T-helper 17 cell (primary cell): ENCODE results near the gene ADAMTS6. TPM values are rescaled to one million over a fixed set of nuclear protein-coding genes. Genes with fewer than 3 reads are reported as not detected.

ENCODE experiments used
- ATAC-seq: fragments of 150-1000 bp; cut with Tn5 transposase; 2 replicates; pipeline ENCODE4 v1.10.0; 2021; ENCODE audit warnings: mild to moderate bottlenecking, moderate library complexity
- DNase-seq, 3 donors: peaks; one replicate each; pipeline versions ENCODE4 v3.0.0 to v3.0.0-alpha.2; 2020 to 2021
- H3K9me3 ChIP-seq: one replicate; pipeline ENCODE4 v1.7.0; 2013; ENCODE audit warnings: low read length, mild to moderate bottlenecking; ENCODE audit not compliant: control insufficient read depth, poor library complexity, severe bottlenecking
- H3K27ac Mint-ChIP-seq: one replicate; pipeline ENCODE4 v1.8.0; 2022; ENCODE audit warnings: mild to moderate bottlenecking, moderate library complexity, mixed read lengths
- H3K27me3 Mint-ChIP-seq: one replicate; pipeline ENCODE4 v1.8.0; 2022; ENCODE audit warnings: mixed read lengths
- H3K36me3 Mint-ChIP-seq: one replicate; pipeline ENCODE4 v1.8.0; 2022; ENCODE audit warnings: low read depth, mixed read lengths
- H3K4me1 Mint-ChIP-seq: one replicate; pipeline ENCODE4 v1.8.0; 2022; ENCODE audit warnings: mild to moderate bottlenecking, mixed read lengths
- H3K4me3 Mint-ChIP-seq: one replicate; pipeline ENCODE4 v1.8.0; 2022; ENCODE audit warnings: mild to moderate bottlenecking, moderate library complexity, mixed read lengths
- total RNA-seq, 4 donors: library from RNA in 2 of 4; stranded (reverse) in 2 of 4; gene quantifications; one replicate each; pipeline ENCODE4 v1.2.3 and lab custom pipeline; 2022 to 2026

The ADAMTS6 gene
- total RNA-seq, 2 donors from 2014 or later: 1.4 to 2.4 TPM

DNA sequence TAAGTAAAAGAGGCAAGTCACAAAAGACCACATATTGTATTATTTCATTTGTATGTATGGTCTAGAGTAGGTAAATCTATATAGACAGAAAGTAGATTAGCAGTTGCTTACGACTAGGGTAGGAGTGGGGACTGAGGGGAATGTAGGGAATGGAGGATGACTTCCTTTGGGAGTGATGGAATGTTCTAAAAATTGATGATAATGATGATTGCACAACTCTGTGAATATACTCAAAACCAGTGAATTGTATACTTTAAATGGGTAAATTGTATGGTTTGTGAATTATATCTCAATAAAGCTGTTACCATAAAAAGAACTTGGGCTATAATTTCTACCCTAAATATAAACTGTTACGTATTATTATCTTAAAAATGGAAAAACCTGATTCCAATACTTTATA, 35.0 kb downstream of the ADAMTS6 start:
- no peak overlapping the region for H3K27ac Mint-ChIP-seq
- no peaks in the 10 kb centered on the region for H3K9me3 ChIP-seq
- H3K36me3 Mint-ChIP-seq: no peaks in the 10 kb centered on the region
- no peak for DNase-seq
- H3K4me1 Mint-ChIP-seq: peaks cover 3% of the 10 kb centered on the region
- no peak for ATAC-seq
- H3K27me3 Mint-ChIP-seq: no peaks in the 10 kb centered on the region
- no peak overlapping the region for H3K4me3 Mint-ChIP-seq

DNA sequence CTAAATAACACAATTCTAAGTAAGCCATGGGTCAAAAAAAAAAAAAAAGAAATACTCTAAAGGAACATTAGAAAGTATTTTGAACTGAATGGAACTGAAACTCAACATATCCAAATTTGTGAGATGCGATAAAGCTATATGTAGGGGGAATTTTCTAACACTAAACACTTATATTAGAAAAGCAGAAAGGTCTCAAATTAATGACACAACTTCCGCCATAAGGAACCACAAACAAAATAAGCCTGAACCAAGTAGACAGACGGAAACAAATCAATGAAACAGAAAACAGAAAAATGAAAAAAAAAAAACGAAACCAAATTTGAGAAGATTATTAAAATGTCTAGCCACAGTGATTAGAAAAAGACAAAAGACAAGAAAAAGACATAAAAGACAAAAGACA, 39.9 kb downstream of the ADAMTS6 start:
- DNase-seq (no peak), ATAC-seq (no peak)
- H3K27ac Mint-ChIP-seq: no peak overlapping the region
- no peaks in the 10 kb centered on the region for H3K9me3 ChIP-seq
- H3K4me3 Mint-ChIP-seq: no peak overlapping the region
- no peaks in the 10 kb centered on the region for H3K27me3 Mint-ChIP-seq
- H3K36me3 Mint-ChIP-seq: no peaks in the 10 kb centered on the region
- H3K4me1 Mint-ChIP-seq: peaks cover 3% of the 10 kb centered on the region

DNA sequence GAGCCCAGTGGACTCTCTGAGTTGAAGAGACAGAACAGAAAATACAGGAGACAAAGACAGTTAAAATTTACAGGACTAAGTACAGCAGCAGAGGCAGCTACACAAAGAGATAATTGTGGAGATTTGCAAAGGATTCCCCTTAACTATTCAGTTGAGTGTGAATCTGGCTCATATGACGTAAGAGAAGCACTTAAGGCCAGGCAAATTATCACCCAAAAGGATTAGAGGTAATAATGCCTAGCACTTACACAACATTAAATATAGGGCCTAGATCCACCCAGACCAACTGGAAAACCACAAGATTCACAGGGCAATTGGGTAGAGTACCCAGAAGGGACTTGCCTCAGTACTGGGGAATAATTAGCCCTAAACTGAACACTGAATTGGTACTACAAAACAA, 41.3 kb downstream of the ADAMTS6 start:
- no peaks in the 10 kb centered on the region for H3K9me3 ChIP-seq
- H3K27ac Mint-ChIP-seq: no peak overlapping the region
- peaks cover 3% of the 10 kb centered on the region for H3K4me1 Mint-ChIP-seq
- no peak overlapping the region for H3K4me3 Mint-ChIP-seq
- DNase-seq (no peak), ATAC-seq (no peak)
- no peaks in the 10 kb centered on the region for H3K27me3 Mint-ChIP-seq
- H3K36me3 Mint-ChIP-seq: no peaks in the 10 kb centered on the region

DNA sequence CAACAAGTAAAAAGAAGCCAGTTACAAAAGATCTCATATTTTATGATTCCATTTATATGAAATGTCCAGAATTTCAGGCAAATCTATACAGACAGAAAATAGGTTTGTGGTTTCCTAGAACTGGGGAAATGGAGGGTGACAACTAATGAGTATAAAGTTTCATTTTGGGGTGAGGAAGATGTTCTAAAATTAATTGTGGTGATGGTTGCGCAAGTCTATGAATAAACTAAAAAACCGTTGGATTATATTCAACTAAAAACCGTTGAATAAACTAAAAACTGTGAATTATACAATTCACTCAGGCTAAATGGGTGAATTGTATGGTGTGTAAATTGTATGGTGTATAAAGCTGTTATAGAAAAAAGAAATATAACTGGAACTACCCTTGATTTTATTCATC, 47.6 kb downstream of the ADAMTS6 start:
- Mint-ChIP-seq H3K4me1 (no peaks in the 10 kb centered on the region), H3K27me3 (peaks cover 7% of the 10 kb centered on the region), H3K27ac (no peak overlapping the region), H3K4me3 (no peak overlapping the region), H3K36me3 (no peaks in the 10 kb centered on the region)
- DNase-seq: no peak
- H3K9me3 ChIP-seq: no peaks in the 10 kb centered on the region
- ATAC-seq: no peak

DNA sequence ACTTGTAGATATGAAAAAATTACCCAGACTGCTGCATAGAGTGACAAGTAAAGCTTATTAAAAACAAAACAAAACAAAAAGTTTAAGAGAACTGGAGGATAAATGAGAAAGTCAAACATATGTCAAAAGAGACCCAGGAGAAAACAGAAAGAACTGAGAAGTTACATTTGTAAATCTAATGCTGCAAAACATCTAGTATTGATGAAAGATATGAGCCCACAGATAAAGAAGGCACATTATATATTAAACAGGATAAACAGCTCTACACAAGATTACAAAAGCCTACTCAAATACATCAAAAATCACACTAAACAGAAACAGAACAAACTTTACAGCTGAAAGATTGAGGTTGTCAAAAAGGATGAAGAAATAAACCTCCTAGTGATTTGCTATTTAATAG, 55.1 kb downstream of the ADAMTS6 start:
- no peak for ATAC-seq
- no peaks in the 10 kb centered on the region for H3K36me3 Mint-ChIP-seq
- H3K4me1 Mint-ChIP-seq: no peaks in the 10 kb centered on the region
- no peaks in the 10 kb centered on the region for H3K27me3 Mint-ChIP-seq
- no peak overlapping the region for H3K4me3 Mint-ChIP-seq
- no peaks in the 10 kb centered on the region for H3K9me3 ChIP-seq
- DNase-seq: no peak
- H3K27ac Mint-ChIP-seq: no peak overlapping the region

DNA sequence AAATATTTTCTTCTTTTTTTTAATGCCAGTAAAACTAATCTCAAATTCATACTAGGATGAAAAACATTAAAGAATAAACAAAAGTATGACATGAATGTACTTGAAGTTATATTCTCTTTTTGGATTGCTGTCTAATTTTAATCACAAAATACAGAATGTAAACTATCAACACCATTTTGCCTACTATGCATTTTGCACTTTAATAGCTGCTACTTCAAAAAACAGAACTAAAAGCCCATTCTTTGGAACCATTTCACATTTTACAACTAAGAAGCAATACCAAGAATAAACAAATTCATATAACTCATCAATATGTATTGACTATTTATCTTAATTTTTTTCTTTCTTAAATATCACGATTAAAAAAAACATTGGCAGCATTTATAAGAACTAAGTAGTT, 58.1 kb downstream of the ADAMTS6 start:
- peaks cover 2% of the 10 kb centered on the region for H3K36me3 Mint-ChIP-seq
- no peaks in the 10 kb centered on the region for H3K9me3 ChIP-seq
- no peak for ATAC-seq
- no peak for DNase-seq
- no peaks in the 10 kb centered on the region for H3K4me1 Mint-ChIP-seq
- no peak overlapping the region for H3K4me3 Mint-ChIP-seq
- no peaks in the 10 kb centered on the region for H3K27me3 Mint-ChIP-seq
- H3K27ac Mint-ChIP-seq: no peak overlapping the region

DNA sequence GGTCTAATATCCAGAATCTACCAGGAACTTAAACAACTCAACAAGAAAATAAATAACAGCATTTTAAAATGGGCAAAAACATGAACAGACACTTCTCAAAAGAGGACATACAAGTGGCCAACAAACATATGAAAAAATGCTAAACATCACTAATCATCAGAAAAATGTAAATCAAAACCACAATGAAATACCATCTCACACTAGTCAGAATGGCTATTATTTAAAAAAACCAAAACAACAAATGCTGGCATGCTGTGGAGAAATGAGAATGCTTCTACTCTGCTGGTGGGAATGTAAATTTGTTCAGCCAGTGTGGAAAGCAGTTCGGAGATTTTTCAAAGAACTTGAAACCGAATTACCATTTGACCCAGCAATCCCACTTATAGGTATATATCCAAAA, 63.1 kb downstream of the ADAMTS6 start:
- Mint-ChIP-seq H3K27ac (no peak overlapping the region), H3K4me3 (no peak overlapping the region), H3K36me3 (peaks cover 2% of the 10 kb centered on the region), H3K27me3 (no peaks in the 10 kb centered on the region), H3K4me1 (no peaks in the 10 kb centered on the region)
- no peaks in the 10 kb centered on the region for H3K9me3 ChIP-seq
- DNase-seq (no peak), ATAC-seq (no peak)

DNA sequence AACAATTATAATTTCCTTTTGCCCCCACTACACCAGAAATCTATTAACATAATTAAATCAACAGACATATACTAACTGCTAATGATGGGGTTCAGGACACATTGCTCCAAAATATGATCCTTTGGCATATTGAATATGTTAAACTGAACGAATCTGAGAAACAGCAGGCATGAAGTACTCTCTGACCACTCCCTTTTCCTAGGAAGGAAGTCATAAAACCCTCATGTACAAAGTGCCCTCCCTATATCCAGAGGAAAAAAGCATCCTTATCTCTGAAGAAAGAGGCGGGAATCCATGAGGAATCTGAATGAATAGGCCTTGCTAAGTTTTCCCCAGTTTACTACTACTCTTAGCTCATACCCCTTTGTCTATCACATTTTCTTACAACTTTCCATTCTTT, 67.9 kb downstream of the ADAMTS6 start:
- no peaks in the 10 kb centered on the region for H3K9me3 ChIP-seq
- Mint-ChIP-seq H3K4me3 (no peak overlapping the region), H3K36me3 (no peaks in the 10 kb centered on the region), H3K27me3 (no peaks in the 10 kb centered on the region), H3K4me1 (no peaks in the 10 kb centered on the region), H3K27ac (no peak overlapping the region)
- ATAC-seq: no peak
- DNase-seq: no peak

DNA sequence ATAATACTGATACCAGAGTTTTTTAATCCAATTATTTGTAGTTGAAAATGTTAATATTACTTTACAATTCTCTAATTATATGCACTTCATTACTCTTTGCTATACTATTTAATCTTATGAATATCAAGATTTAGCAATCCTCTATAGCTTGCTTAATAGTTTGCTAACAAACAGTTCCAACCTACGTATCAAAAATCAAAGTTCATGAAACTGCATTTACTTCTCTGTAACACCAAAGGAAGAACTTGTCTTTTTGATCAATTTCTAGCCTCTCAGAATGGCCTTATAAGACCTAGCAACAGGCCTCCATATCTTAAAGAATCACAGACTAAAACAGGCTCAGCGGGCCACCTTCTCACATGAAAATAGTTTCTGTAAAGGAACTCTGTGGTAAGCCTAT, 68.9 kb downstream of the ADAMTS6 start:
- DNase-seq (no peak), ATAC-seq (no peak)
- Mint-ChIP-seq H3K27ac (no peak overlapping the region), H3K36me3 (no peaks in the 10 kb centered on the region), H3K4me3 (no peak overlapping the region), H3K4me1 (no peaks in the 10 kb centered on the region), H3K27me3 (no peaks in the 10 kb centered on the region)
- H3K9me3 ChIP-seq: no peaks in the 10 kb centered on the region

DNA sequence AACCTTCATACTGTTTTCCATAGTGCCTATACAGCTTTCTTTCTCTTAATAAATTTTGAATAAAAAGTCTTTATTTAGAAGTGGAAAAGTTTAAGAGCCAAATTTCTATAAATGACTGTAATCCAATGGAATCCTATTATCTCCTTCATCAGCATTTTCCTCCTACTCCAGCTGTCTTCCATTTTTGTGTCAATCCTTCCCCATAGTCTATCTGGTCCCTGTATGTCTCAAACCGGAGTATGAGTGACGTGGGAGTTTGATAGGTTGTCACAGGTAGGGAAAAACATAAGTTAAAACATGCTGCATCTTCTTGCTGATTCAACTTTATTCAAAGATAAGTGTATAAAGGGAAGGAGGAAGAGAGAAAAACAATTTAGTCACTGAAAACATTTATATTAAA, 70.4 kb downstream of the ADAMTS6 start:
- H3K4me1 Mint-ChIP-seq: no peaks in the 10 kb centered on the region
- H3K9me3 ChIP-seq: no peaks in the 10 kb centered on the region
- no peaks in the 10 kb centered on the region for H3K36me3 Mint-ChIP-seq
- ATAC-seq: no peak
- no peak overlapping the region for H3K27ac Mint-ChIP-seq
- DNase-seq: no peak
- H3K4me3 Mint-ChIP-seq: no peak overlapping the region
- H3K27me3 Mint-ChIP-seq: no peaks in the 10 kb centered on the region

DNA sequence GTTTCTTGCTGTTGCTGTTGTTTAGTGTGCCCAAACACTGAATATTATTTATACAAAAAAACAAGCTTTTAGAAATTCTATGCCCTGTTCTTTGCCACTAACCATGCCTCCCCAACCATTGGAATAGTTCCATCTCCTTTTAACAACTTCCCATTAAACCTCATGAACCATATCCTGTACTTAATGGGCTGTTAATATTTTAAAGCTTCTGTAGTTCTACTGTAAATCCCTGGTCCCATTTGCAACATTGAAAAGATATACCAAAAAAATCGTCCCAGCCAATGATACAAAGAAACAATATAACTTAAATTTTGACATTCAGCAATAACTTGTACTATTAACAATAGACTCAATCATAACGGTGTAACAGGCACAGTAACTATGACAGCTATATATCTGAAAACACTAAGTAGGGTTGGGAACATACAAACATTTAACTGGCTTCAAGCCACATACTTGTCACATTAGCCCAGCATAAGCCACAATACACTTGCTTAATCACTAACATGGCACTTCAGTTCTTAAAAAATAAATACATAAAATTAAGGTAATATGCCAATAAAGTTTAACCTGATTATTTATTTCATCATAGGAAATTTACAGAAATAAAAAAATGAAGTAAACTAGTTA, 86.1 kb downstream of the ADAMTS6 start:
- no peak for ATAC-seq

DNA sequence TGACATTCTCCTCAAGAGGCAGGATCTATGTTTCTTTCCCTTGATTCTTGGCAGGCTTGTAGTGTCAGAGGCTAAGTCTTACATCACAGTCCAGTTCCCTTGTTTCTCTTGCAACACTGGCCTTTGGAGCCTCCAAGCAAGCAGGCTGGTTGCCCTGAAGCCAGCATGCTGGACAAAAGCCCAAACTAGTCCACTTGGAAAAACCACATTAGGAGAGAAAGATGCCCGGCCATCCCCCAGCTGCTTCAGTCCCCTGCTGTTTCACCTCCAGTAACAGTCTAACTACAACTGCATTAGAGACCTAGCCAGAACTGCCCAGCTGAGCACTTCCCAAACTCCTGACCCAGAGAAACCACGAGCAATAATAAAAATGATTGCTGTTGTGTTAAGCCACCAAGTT, 87.6 kb downstream of the ADAMTS6 start:
- DNase-seq (no peak), ATAC-seq (no peak)
- no peaks in the 10 kb centered on the region for H3K9me3 ChIP-seq
- Mint-ChIP-seq H3K36me3 (no peaks in the 10 kb centered on the region), H3K4me1 (no peaks in the 10 kb centered on the region), H3K27ac (no peak overlapping the region), H3K27me3 (no peaks in the 10 kb centered on the region), H3K4me3 (no peak overlapping the region)

More for the DNA sequence above, 86.1 kb downstream of the ADAMTS6 start:
- H3K4me3 Mint-ChIP-seq: no peak overlapping the region
- H3K36me3 Mint-ChIP-seq: no peaks in the 10 kb centered on the region
- no peak for DNase-seq
- H3K27ac Mint-ChIP-seq: no peak overlapping the region
- H3K4me1 Mint-ChIP-seq: no peaks in the 10 kb centered on the region
- H3K9me3 ChIP-seq: no peaks in the 10 kb centered on the region
- H3K27me3 Mint-ChIP-seq: no peaks in the 10 kb centered on the region

DNA sequence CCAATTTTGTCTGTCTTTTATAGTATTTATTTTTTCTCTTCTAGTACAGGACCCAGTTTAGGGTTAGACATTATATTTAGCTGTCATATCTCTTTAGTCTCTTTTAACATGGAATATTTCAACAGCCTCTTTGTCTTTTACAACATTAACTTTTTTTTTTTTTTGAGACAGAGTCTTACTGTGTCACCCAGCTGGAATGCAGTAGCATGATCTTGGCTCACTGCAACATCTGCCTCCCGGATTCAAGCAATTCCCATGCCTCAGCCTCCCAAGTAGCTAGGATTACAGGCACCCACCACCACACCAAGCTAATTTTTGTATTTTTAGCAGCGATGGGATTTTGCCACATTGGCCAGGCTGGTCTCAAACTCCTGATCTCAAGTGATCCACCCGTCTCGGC, 90.1 kb downstream of the ADAMTS6 start:
- Mint-ChIP-seq H3K36me3 (no peaks in the 10 kb centered on the region), H3K27ac (no peak overlapping the region), H3K27me3 (no peaks in the 10 kb centered on the region), H3K4me1 (no peaks in the 10 kb centered on the region), H3K4me3 (no peak overlapping the region)
- ATAC-seq (no peak), DNase-seq (no peak)
- no peaks in the 10 kb centered on the region for H3K9me3 ChIP-seq

DNA sequence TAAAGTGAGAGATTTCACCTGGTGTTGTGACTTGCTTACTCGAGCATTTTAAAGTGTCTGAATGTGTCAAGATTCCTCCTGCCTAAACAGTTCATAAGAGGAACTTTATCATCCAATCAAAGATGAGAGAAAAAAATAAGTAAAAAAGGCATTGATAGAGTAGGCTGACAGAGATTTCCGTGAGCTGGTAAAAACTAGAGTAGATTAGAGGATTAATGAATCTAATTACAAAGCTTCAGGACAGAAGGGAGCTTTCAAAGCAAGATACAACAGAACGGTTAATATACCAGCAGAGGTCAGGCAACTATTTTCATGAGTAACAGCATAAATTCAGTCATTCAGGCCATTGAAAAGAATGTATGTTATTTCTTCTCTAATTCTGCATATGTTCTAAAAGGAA, 91.5 kb downstream of the ADAMTS6 start:
- no peak overlapping the region for H3K4me3 Mint-ChIP-seq
- DNase-seq (no peak), ATAC-seq (no peak)
- H3K27ac Mint-ChIP-seq: no peak overlapping the region
- no peaks in the 10 kb centered on the region for H3K36me3 Mint-ChIP-seq
- H3K4me1 Mint-ChIP-seq: no peaks in the 10 kb centered on the region
- no peaks in the 10 kb centered on the region for H3K9me3 ChIP-seq
- H3K27me3 Mint-ChIP-seq: no peaks in the 10 kb centered on the region
